Measurements from ENCODE around the gene EMC10. TPM values are rescaled to one million over a fixed set of nuclear protein-coding genes. Genes with fewer than 3 reads are reported as not detected.
"Not testable (repeated sequence)": the region's sequence is repeated elsewhere in the genome, so short reads cannot be mapped to it uniquely, and the experiment has no call there.

The EMC10 gene
- total RNA-seq, 1 donor from 2014 or later = 98.8 TPM

- DNase-seq = no peak
- Mint-ChIP-seq H3K36me3 (ENCODE audit: unreplicated experiment) (no peaks in the 10 kb centered on the region), H3K9me3 (ENCODE audit: unreplicated experiment) (peaks cover 6% of the 10 kb centered on the region), H3K27me3 (ENCODE audit: unreplicated experiment) (peaks cover 3% of the 10 kb centered on the region), H3K4me3 (ENCODE audit: unreplicated experiment) (no peak overlapping the region), H3K4me1 (ENCODE audit: low read depth, unreplicated experiment) (no peaks in the 10 kb centered on the region), H3K27ac (ENCODE audit: unreplicated experiment) (no peak overlapping the region)
- no peak for TF ChIP-seq CTCF (IDR thresholded peaks at IDR 0.05; ENCODE audit: partially characterized antibody, unreplicated experiment)
These were observed 7.5 kb upstream of the EMC10 start for GRCh38 chr19:50468818-50469217.

- H3K4me1 Mint-ChIP-seq (ENCODE audit: low read depth, unreplicated experiment); H3K27ac Mint-ChIP-seq (ENCODE audit: unreplicated experiment); H3K4me3 Mint-ChIP-seq (ENCODE audit: unreplicated experiment); DNase-seq; H3K36me3 Mint-ChIP-seq (ENCODE audit: unreplicated experiment): not testable (repeated sequence)
- Mint-ChIP-seq H3K27me3 (ENCODE audit: unreplicated experiment) (peaks cover 15% of the 10 kb centered on the region), H3K9me3 (ENCODE audit: unreplicated experiment) (peaks cover 16% of the 10 kb centered on the region)
These were observed 3.0 kb upstream of the EMC10 start for GRCh38 chr19:50473336-50473735.

GRCh38 chr19:50475101-50475568, 1.2 kb upstream of the EMC10 start:
- H3K27me3 Mint-ChIP-seq (ENCODE audit: unreplicated experiment) = peaks cover 14% of the 10 kb centered on the region
- H3K9me3 Mint-ChIP-seq (ENCODE audit: unreplicated experiment) = peaks cover 15% of the 10 kb centered on the region
- TF ChIP-seq CTCF (IDR thresholded peaks at IDR 0.05; ENCODE audit: partially characterized antibody, unreplicated experiment) = no peak
- peak overlapping the region; percentile 74 for H3K4me3 Mint-ChIP-seq (ENCODE audit: unreplicated experiment)
- peaks cover 3% of the 10 kb centered on the region for H3K4me1 Mint-ChIP-seq (ENCODE audit: low read depth, unreplicated experiment)
- H3K27ac Mint-ChIP-seq (ENCODE audit: unreplicated experiment) = peak overlapping the region; percentile 81
- peaks cover 4% of the 10 kb centered on the region for H3K36me3 Mint-ChIP-seq (ENCODE audit: unreplicated experiment)
- DNase-seq = peak; percentile 5

GRCh38 chr19:50475736-50476223, 527 bp upstream of the EMC10 start:
- Mint-ChIP-seq H3K4me3 (ENCODE audit: unreplicated experiment) (peak overlapping the region; percentile 74), H3K27me3 (ENCODE audit: unreplicated experiment) (peaks cover 14% of the 10 kb centered on the region), H3K36me3 (ENCODE audit: unreplicated experiment) (peaks cover 4% of the 10 kb centered on the region), H3K27ac (ENCODE audit: unreplicated experiment) (peak overlapping the region; percentile 81), H3K9me3 (ENCODE audit: unreplicated experiment) (peaks cover 15% of the 10 kb centered on the region), H3K4me1 (ENCODE audit: low read depth, unreplicated experiment) (peaks cover 3% of the 10 kb centered on the region)
- DNase-seq = no peak
- TF ChIP-seq CTCF (IDR thresholded peaks at IDR 0.05; ENCODE audit: partially characterized antibody, unreplicated experiment) = no peak

GRCh38 chr19:50476907-50477238, 566 bp downstream of the EMC10 start:
- peak overlapping the region; percentile 95 for H3K27ac Mint-ChIP-seq (ENCODE audit: unreplicated experiment)
- TF ChIP-seq CTCF (IDR thresholded peaks at IDR 0.05; ENCODE audit: partially characterized antibody, unreplicated experiment) = no peak
- H3K4me3 Mint-ChIP-seq (ENCODE audit: unreplicated experiment) = peak overlapping the region; percentile 95
- peaks cover 3% of the 10 kb centered on the region for H3K4me1 Mint-ChIP-seq (ENCODE audit: low read depth, unreplicated experiment)
- peaks cover 14% of the 10 kb centered on the region for H3K27me3 Mint-ChIP-seq (ENCODE audit: unreplicated experiment)
- H3K36me3 Mint-ChIP-seq (ENCODE audit: unreplicated experiment) = peaks cover 8% of the 10 kb centered on the region
- H3K9me3 Mint-ChIP-seq (ENCODE audit: unreplicated experiment) = peaks cover 15% of the 10 kb centered on the region
- DNase-seq = no peak

All from glutamatergic neuron (in vitro differentiated cells).